GM12878 (cell line): Measurements from ENCODE around the gene LIN52. TPM values are rescaled to one million over a fixed set of nuclear protein-coding genes. Genes with fewer than 3 reads are reported as not detected.

ENCODE experiments used
- IKZF1 ChIP-seq: fragments of 450-650 bp; conservative IDR thresholded peaks from 2 replicates; pipeline ENCODE4 v1.6.1; 2017; ENCODE audit warnings: antibody characterized with exemption, mild to moderate bottlenecking
- MYB ChIP-seq: fragments of 150-350 bp; IDR thresholded peaks from 2 replicates; pipeline ENCODE4 v1.6.1; 2014; ENCODE audit warnings: mild to moderate bottlenecking, low read depth, low read length, borderline replicate concordance
- SP1 ChIP-seq: IDR thresholded peaks from one replicate; pipeline ENCODE4 v1.6.1; 2011; ENCODE audit warnings: low read depth, low read length
- SPI1 ChIP-seq: IDR thresholded peaks from 2 replicates; pipeline ENCODE4 v1.6.1; 2011; ENCODE audit warnings: low read depth, mild to moderate bottlenecking, low read length, moderate library complexity, borderline replicate concordance; ENCODE audit not compliant: insufficient read depth
- TCF7 ChIP-seq: IDR thresholded peaks from 2 replicates; pipeline ENCODE4 v1.6.1; 2014; ENCODE audit warnings: antibody characterized with exemption, borderline replicate concordance
- ZNF217 ChIP-seq: fragments of 450-650 bp; IDR thresholded peaks from 2 replicates; pipeline ENCODE4 v1.6.1; 2017; ENCODE audit warnings: antibody characterized with exemption, mild to moderate bottlenecking
- polyA plus RNA-seq, 11 experiments: library from polyadenylated mRNA; depleted of rRNA in 4 of 11; unstranded in 6 of 11; stranded (reverse) in 5 of 11; fragments of >200 nt; fragmentation: Nextera tagmentation in 4 of 11; fragmentation: Illumina TruSeq in 1 of 11; extraction: Ambion mirVana in 4 of 11; extraction: Trizol in 1 of 11; gene quantifications; 1 replicate in 1 of 11; 2 replicates in 10 of 11; pipeline versions ENCODE4 v1.2.1 to v1.2.3, GENCODE V29; 2011 to 2016; ENCODE audit warnings: inconsistent platforms in 2 of 11, missing spikeins in 2 of 11, low read depth in 1 of 11
- total RNA-seq, 4 experiments: library from RNA; depleted of rRNA in 3 of 4; stranded (reverse); fragments of >200 nt in 3 of 4; fragmentation: Illumina TruSeq in 1 of 4; extraction: Trizol in 1 of 4; gene quantifications; 2 replicates each; pipeline versions ENCODE4 v1.2.1 to v1.2.3, GENCODE V29; 2013 to 2021
- TF ChIP-seq, protein P1 (sequence below), 3 experiments: IDR thresholded peaks in 2 of 3; conservative IDR thresholded peaks in 1 of 3; 2 replicates each; pipeline ENCODE4 v1.5.1; 2011; ENCODE audit warnings: low read depth in 3 of 3, low read length in 3 of 3, mild to moderate bottlenecking in 3 of 3, control low read depth in 2 of 3, moderate library complexity in 2 of 3, inconsistent platforms in 1 of 3, mixed read lengths in 1 of 3; ENCODE audit not compliant: control insufficient read depth in 2 of 3, insufficient read depth in 1 of 3; ENCODE audit errors: extremely low read depth in 1 of 3
- TF ChIP-seq, protein P2 (sequence below): IDR thresholded peaks from 2 replicates; pipeline ENCODE4 v1.6.1; 2012; ENCODE audit warnings: low read length, inconsistent platforms

Gene LIN52
- total and polyA plus RNA-seq, 10 of the 15 experiments (the other 5 are each of a cell fraction or from before 2014, with no cell fraction given) = 13.3 to 30.9 (median 19.9) TPM

DNA sequence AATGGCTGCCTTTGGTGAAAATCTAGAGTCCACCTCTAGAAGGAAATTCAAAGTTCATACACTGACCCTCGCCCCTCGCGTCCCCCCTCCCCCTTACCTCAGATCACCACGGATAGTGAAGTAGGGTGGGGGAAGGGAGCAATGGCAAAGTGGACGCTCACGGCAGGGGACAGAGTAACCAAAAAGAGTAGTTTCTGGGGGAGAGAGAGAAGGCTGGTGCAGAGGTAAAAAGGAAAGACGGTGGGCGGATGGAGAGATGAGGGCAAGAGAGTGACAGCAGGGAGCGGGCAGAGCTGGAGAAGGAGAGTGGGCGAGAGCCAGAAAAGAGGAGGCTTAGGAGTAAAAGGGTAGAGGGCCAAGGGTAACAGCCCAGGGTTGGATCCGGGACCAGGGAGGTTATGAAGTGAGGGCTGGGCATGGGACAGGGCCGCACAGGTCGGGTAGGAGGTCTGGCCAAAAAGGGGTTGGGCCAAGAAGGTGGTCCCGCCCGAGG lies 926 bp upstream of the LIN52 start (continued):
- TF ChIP-seq, protein P1, sequence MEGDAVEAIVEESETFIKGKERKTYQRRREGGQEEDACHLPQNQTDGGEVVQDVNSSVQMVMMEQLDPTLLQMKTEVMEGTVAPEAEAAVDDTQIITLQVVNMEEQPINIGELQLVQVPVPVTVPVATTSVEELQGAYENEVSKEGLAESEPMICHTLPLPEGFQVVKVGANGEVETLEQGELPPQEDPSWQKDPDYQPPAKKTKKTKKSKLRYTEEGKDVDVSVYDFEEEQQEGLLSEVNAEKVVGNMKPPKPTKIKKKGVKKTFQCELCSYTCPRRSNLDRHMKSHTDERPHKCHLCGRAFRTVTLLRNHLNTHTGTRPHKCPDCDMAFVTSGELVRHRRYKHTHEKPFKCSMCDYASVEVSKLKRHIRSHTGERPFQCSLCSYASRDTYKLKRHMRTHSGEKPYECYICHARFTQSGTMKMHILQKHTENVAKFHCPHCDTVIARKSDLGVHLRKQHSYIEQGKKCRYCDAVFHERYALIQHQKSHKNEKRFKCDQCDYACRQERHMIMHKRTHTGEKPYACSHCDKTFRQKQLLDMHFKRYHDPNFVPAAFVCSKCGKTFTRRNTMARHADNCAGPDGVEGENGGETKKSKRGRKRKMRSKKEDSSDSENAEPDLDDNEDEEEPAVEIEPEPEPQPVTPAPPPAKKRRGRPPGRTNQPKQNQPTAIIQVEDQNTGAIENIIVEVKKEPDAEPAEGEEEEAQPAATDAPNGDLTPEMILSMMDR (IDR thresholded peaks at IDR 0.05 in 2 of 3, conservative IDR thresholded peaks at IDR 0.05 in 1 of 3; ENCODE audit: control insufficient read depth in 2 of 3, extremely low read depth in 1 of 3, insufficient read depth in 1 of 3, low read depth in 3 of 3, low read length in 3 of 3) = no peak
- TF ChIP-seq TCF7 (no peak), SP1 (no peak), SPI1 (no peak), MYB (no peak), IKZF1 (no peak; the same call in 1 of the 2 replicates), ZNF217 (no peak)
- TF ChIP-seq, protein P2, sequence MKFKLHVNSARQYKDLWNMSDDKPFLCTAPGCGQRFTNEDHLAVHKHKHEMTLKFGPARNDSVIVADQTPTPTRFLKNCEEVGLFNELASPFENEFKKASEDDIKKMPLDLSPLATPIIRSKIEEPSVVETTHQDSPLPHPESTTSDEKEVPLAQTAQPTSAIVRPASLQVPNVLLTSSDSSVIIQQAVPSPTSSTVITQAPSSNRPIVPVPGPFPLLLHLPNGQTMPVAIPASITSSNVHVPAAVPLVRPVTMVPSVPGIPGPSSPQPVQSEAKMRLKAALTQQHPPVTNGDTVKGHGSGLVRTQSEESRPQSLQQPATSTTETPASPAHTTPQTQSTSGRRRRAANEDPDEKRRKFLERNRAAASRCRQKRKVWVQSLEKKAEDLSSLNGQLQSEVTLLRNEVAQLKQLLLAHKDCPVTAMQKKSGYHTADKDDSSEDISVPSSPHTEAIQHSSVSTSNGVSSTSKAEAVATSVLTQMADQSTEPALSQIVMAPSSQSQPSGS = no peak
